Adrenal gland (tissue), 12 donors: ENCODE measurements around the gene HOXD13. TPM values are rescaled to one million over a fixed set of nuclear protein-coding genes. Genes with fewer than 3 reads are reported as not detected.

Experiments
- DNase-seq, 7 donors: peaks; one replicate each; pipeline ENCODE4 v3.0.0-alpha.2; 2019 to 2020
- H3K27ac ChIP-seq, 5 donors: fragments of 200-600 bp; sonication (generic) in 4 of 5; 1 replicate in 3 of 5; 2 replicates in 2 of 5; pipeline versions ENCODE4 v1.5.1 to v1.8.0; 2016 to 2020; ENCODE audit warnings: mild to moderate bottlenecking in 1 of 5
- H3K27me3 ChIP-seq: fragments of 200-600 bp; 2 replicates; pipeline ENCODE4 v1.8.0; 2021
- H3K36me3 ChIP-seq, 2 donors: fragments of 200-600 bp; replicated peaks in 1 of 2; 1 replicate in 1 of 2; 2 replicates in 1 of 2; pipeline versions ENCODE4 v1.5.1 to v1.8.0; 2018 to 2022
- H3K4me1 ChIP-seq, 2 donors: fragments of 200-600 bp; replicated peaks in 1 of 2; 1 replicate in 1 of 2; 2 replicates in 1 of 2; pipeline versions ENCODE4 v1.5.1 to v1.8.0; 2018 to 2021
- H3K4me3 ChIP-seq, 4 donors: fragments of 200-600 bp; sonication (generic) in 3 of 4; one replicate each; pipeline ENCODE4 v1.5.1; 2016 to 2018
- H3K9me3 ChIP-seq, 3 donors: fragments of 200-600 bp; sonication (generic) in 1 of 3; replicated peaks in 1 of 3; 1 replicate in 2 of 3; 2 replicates in 1 of 3; pipeline versions ENCODE4 v1.5.1 to v1.8.0; 2016 to 2021
- CTCF ChIP-seq, 6 experiments: fragments of 450-650 bp in 4 of 6; fragments of 200-600 bp in 2 of 6; sonication (generic) in 1 of 6; IDR thresholded peaks; 1 replicate in 5 of 6; 2 replicates in 1 of 6; pipeline versions ENCODE4 v1.5.1 to v1.8.0; 2016 to 2021; ENCODE audit warnings: antibody characterized with exemption in 6 of 6, mild to moderate bottlenecking in 2 of 6, moderate library complexity in 1 of 6
- POLR2A ChIP-seq, 2 donors: fragments of 450-650 bp; IDR thresholded peaks; one replicate each; pipeline ENCODE4 v1.6.1; 2017; ENCODE audit warnings: antibody characterized with exemption in 2 of 2, mild to moderate bottlenecking in 2 of 2, moderate library complexity in 1 of 2
- WGBS, 4 donors: extraction: QIAGEN DNeasy Blood & Tissue Kit in 2 of 4; methylation state at CpG; one replicate each; pipeline versions ENCODE4 v1.1.5 to v1.1.7; 2013 to 2017; 5-methylcytosine and 5-hydroxymethylcytosine counted together
- intact Hi-C, 2 donors: fragments of 100-400 bp; cut with DNase I; formaldehyde crosslinking; loops; one replicate each; pipeline versions ENCODE4 v1.14.1 to v1.15.0; 2022 to 2023
- polyA plus RNA-seq, 3 donors: library from polyadenylated mRNA; stranded (reverse); fragments of 200-250 nt in 2 of 3; fragments of 350-450 nt in 1 of 3; fragmentation: Illumina TruSeq in 1 of 3; extraction: RNeasy Lipid Tissue Mini Kit (QIAGEN cat#74804) in 1 of 3; gene quantifications; one replicate each; pipeline ENCODE4 v1.2.3, GENCODE V29; 2013 to 2014
- total RNA-seq, 9 donors: library from RNA; depleted of rRNA in 4 of 9; stranded (reverse); fragments of >200 nt in 4 of 9; fragments of 120-200 nt in 1 of 9; fragmentation: NEBNext Ultra II Directional in 1 of 9; extraction: Animal tissue kit (Norgen Biotek cat#: 25700) in 1 of 9; gene quantifications; one replicate each; pipeline versions ENCODE4 v1.1.0 to v1.2.4, GENCODE V29; 2013 to 2023
- donor health status: healthy with polysubstance abuse.
- donor health status: Bipolar disorder and iron deficiency.
- donor health status: DM: yes; HTN: yes; CAD: no.
- donor health status: DM: no; HTN: no; CAD: no.
- donor health status: DM: no; HTN: no; CAD: no.
- donor health status: DM: yes; HTN: yes; CAD: no.

Gene HOXD13
- total and polyA plus RNA-seq, 12 donors = not detected

- 29 to 37% (median 36%) methylated on average over 5 of the region's 5 CpGs for WGBS, 4 donors
- H3K4me1 ChIP-seq = peaks cover 4 to 17% of the 10 kb centered on the region in 2 donors
- no peak overlapping the region for H3K27ac ChIP-seq
- H3K27me3 ChIP-seq = peaks cover 96% of the 10 kb centered on the region
- H3K36me3 ChIP-seq = no peaks in the 10 kb centered on the region
- intact Hi-C loops = loop anchor here in 1 of 2 donors (5.0 to 10.0 kb wide), 2 partner anchors 724 to 836 kb away; no protein-coding TSS in a partner anchor
- no peak overlapping the region for H3K4me3 ChIP-seq
- no peaks in the 10 kb centered on the region for H3K9me3 ChIP-seq
- DNase-seq = no peak
- TF ChIP-seq CTCF (IDR thresholded peaks at IDR 0.05) (no peak), POLR2A (IDR thresholded peaks at IDR 0.05) (no peak)
These were observed 1.7 kb upstream of the HOXD13 start for GRCh38 chr2:176090862-176091261.

GRCh38 chr2:176091329-176092258 is 927 bp upstream of the HOXD13 start:
- intact Hi-C loops = loop anchor here in 1 of 2 donors (5.0 to 10.0 kb wide), 2 partner anchors 724 to 837 kb away; no protein-coding TSS in a partner anchor

GRCh38 chr2:176093145-176093897 is 800 bp downstream of the HOXD13 start:
- intact Hi-C loops = loop anchor here in 1 of 2 donors (5.0 to 10.0 kb wide), 2 partner anchors 726 to 839 kb away; no protein-coding TSS in a partner anchor
- no peak for DNase-seq
- H3K4me1 ChIP-seq = peaks cover under 1 to 27% of the 10 kb centered on the region in 2 donors
- H3K27me3 ChIP-seq = peaks cover 97% of the 10 kb centered on the region
- no peaks in the 10 kb centered on the region for H3K36me3 ChIP-seq
- H3K4me3 ChIP-seq = peak overlapping the region in 1 of 4 donors; percentile 41
- TF ChIP-seq POLR2A (IDR thresholded peaks at IDR 0.05) = no peak
- TF ChIP-seq CTCF (IDR thresholded peaks at IDR 0.05) = no peak
- WGBS, 4 donors = 5 to 9% (median 7%) methylated on average over 22 to 53 of the region's 53 CpGs
- H3K27ac ChIP-seq = no peak overlapping the region
- H3K9me3 ChIP-seq = no peaks in the 10 kb centered on the region

More at GRCh38 chr2:176091329-176092258, 927 bp upstream of the HOXD13 start:
- Histone ChIP-seq H3K27me3 (peaks cover 97% of the 10 kb centered on the region), H3K9me3 (no peaks in the 10 kb centered on the region), H3K36me3 (no peaks in the 10 kb centered on the region), H3K27ac (no peak overlapping the region), H3K4me1 (peaks cover 4 to 20% of the 10 kb centered on the region in 2 donors), H3K4me3 (no peak overlapping the region)
- no peak for DNase-seq
- WGBS, 4 donors = 10 to 13% (median 12%) methylated on average over 29 to 31 of the region's 31 CpGs
- TF ChIP-seq CTCF (IDR thresholded peaks at IDR 0.05) (no peak), POLR2A (IDR thresholded peaks at IDR 0.05) (no peak)

- no peak for DNase-seq
- peaks cover 0 to 25% of the 10 kb centered on the region in 2 donors for H3K4me1 ChIP-seq
- 11 to 15% (median 13%) methylated on average over 8 of the region's 8 CpGs for WGBS, 4 donors
- H3K9me3 ChIP-seq = no peaks in the 10 kb centered on the region
- no peak overlapping the region for H3K27ac ChIP-seq
- peaks cover 97% of the 10 kb centered on the region for H3K27me3 ChIP-seq
- H3K4me3 ChIP-seq = no peak overlapping the region
- TF ChIP-seq CTCF (IDR thresholded peaks at IDR 0.05) = no peak
- no peak for TF ChIP-seq POLR2A (IDR thresholded peaks at IDR 0.05)
- no peaks in the 10 kb centered on the region for H3K36me3 ChIP-seq
- intact Hi-C loops = loop anchor here in 1 of 2 donors (5.0 to 10.0 kb wide), 2 partner anchors 727 to 839 kb away; no protein-coding TSS in a partner anchor
These were observed 1.4 kb downstream of the HOXD13 start for GRCh38 chr2:176093898-176094249.
